MM.1S (cell line): Measurements from ENCODE around the gene PCGF1.

Experiments used
- CTCF ChIP-seq: fragments of 300-600 bp; sonication (generic); IDR thresholded peaks from 2 replicates; pipeline ENCODE4 v1.5.1; 2016; ENCODE audit warnings: antibody characterized with exemption, low read length, mixed read lengths
- EZH2 ChIP-seq: fragments of 300-600 bp; sonication (generic); optimal IDR thresholded peaks from 2 replicates; pipeline ENCODE3; 2017; ENCODE audit warnings: low read depth, mild to moderate bottlenecking, antibody characterized with exemption, low read length, mixed read lengths
- EZH2phosphoT487 ChIP-seq: fragments of 300-600 bp; sonication (generic); IDR thresholded peaks from 2 replicates; pipeline ENCODE4 v1.6.1; 2018; ENCODE audit warnings: antibody characterized with exemption, low read length

- TF ChIP-seq CTCF (no peak), EZH2phosphoT487 (no peak), EZH2 (no peak)
Observed at GRCh38 chr2:74489906-74490305, 17.6 kb downstream of the PCGF1 start.
